B cell (primary cell): ENCODE data around the gene CDS2. TPM values are rescaled to one million over a fixed set of nuclear protein-coding genes. Genes with fewer than 3 reads are reported as not detected.

Source experiments
- ATAC-seq: fragments of 200-7000 bp; cut with Tn5 transposase; one replicate; pipeline ENCODE4 v1.10.0; 2021; ENCODE audit warnings: low read depth, mild to moderate bottlenecking, moderate number of reproducible peaks, moderate library complexity
- CTCF ChIA-PET: fragments of 350-600 bp; sonication (Branson Sonifier 250); formaldehyde crosslinking; loops from one replicate; lab custom pipeline; 2021; ENCODE audit warnings: antibody characterized with exemption, inconsistent platforms; lab: Charles Lee
- POLR2A ChIA-PET: fragments of 350-600 bp; sonication (Branson Sonifier 250); formaldehyde crosslinking; loops from one replicate; lab custom pipeline; 2021; ENCODE audit warnings: antibody characterized with exemption; lab: Charles Lee
- DNase-seq: peaks from one replicate; pipeline ENCODE4 v3.0.0; 2013
- H2AFZ ChIP-seq: 2 replicates; pipeline ENCODE4 v1.6.1; 2012; ENCODE audit warnings: mild to moderate bottlenecking, low read depth, low read length; ENCODE audit not compliant: insufficient read depth, poor library complexity, severe bottlenecking
- H3K27ac ChIP-seq, 2 donors: 1 replicate in 1 of 2; 2 replicates in 1 of 2; pipeline ENCODE4 v1.5.1; 2012 to 2013; ENCODE audit warnings: low read length in 2 of 2, mild to moderate bottlenecking in 2 of 2, moderate library complexity in 1 of 2
- H3K27me3 ChIP-seq, 4 experiments: fragments of 200-600 bp in 1 of 4; sonication (generic) in 1 of 4; replicated peaks in 1 of 4; 1 replicate in 2 of 4; 2 replicates in 2 of 4; pipeline versions ENCODE4 v1.6.1 to v1.7.0; 2013 to 2016; ENCODE audit warnings: low read length in 3 of 4, mild to moderate bottlenecking in 2 of 4, mixed read lengths in 1 of 4, moderate library complexity in 1 of 4; ENCODE audit not compliant: insufficient read depth in 4 of 4, control insufficient read depth in 3 of 4; ENCODE audit errors: control extremely low read depth in 1 of 4
- H3K36me3 ChIP-seq, 2 experiments: replicated peaks in 1 of 2; 1 replicate in 1 of 2; 2 replicates in 1 of 2; pipeline versions ENCODE4 v1.6.1 to v1.7.1; 2013; ENCODE audit warnings: low read length in 1 of 2; ENCODE audit not compliant: insufficient read depth in 2 of 2, control insufficient read depth in 1 of 2; ENCODE audit errors: control extremely low read depth in 1 of 2, extremely low read depth in 1 of 2
- H3K4me1 ChIP-seq, 2 donors: fragments of 200-600 bp in 1 of 2; sonication (generic) in 1 of 2; 1 replicate in 1 of 2; 2 replicates in 1 of 2; pipeline versions ENCODE4 v1.5.1 to v1.6.1; 2013 to 2017; ENCODE audit warnings: low read length in 2 of 2; ENCODE audit not compliant: control insufficient read depth in 2 of 2, insufficient read depth in 2 of 2
- H3K4me2 ChIP-seq: replicated peaks from 2 replicates; pipeline ENCODE3; 2012; ENCODE audit warnings: mild to moderate bottlenecking, low read depth, low read length; ENCODE audit not compliant: poor library complexity, severe bottlenecking
- H3K4me3 ChIP-seq, 5 experiments: fragments of 200-600 bp in 1 of 5; sonication (generic) in 1 of 5; 1 replicate in 3 of 5; 2 replicates in 2 of 5; pipeline versions ENCODE4 v1.5.1 to v1.7.0; 2011 to 2016; ENCODE audit warnings: low read length in 4 of 5, mild to moderate bottlenecking in 4 of 5, low read depth in 2 of 5, control low read depth in 1 of 5, moderate library complexity in 1 of 5; ENCODE audit not compliant: insufficient read depth in 1 of 5; ENCODE audit errors: control extremely low read depth in 1 of 5, extremely low read depth in 1 of 5
- H3K79me2 ChIP-seq: fragments of 200-600 bp; sonication (generic); one replicate; pipeline ENCODE4 v1.6.0; 2016; ENCODE audit warnings: low read length; ENCODE audit not compliant: control insufficient read depth, insufficient read depth
- H3K9ac ChIP-seq: fragments of 200-600 bp; sonication (generic); 2 replicates; pipeline ENCODE4 v1.6.1; 2017; ENCODE audit warnings: mild to moderate bottlenecking, low read length, moderate library complexity
- H3K9me3 ChIP-seq, 3 donors: one replicate each; pipeline versions ENCODE4 v1.6.1 to v1.7.1; 2013; ENCODE audit warnings: low read length in 2 of 3; ENCODE audit not compliant: control insufficient read depth in 2 of 3, insufficient read depth in 1 of 3; ENCODE audit errors: control extremely low read depth in 1 of 3
- H4K20me1 ChIP-seq: 2 replicates; pipeline ENCODE4 v1.6.0; 2012; ENCODE audit warnings: mild to moderate bottlenecking, low read length; ENCODE audit not compliant: insufficient read depth, control insufficient read depth, poor library complexity, severe bottlenecking
- H3K27ac Mint-ChIP-seq: one replicate; pipeline ENCODE4 v1.8.0; 2021; ENCODE audit warnings: mixed read lengths
- H3K27me3 Mint-ChIP-seq: one replicate; pipeline ENCODE4 v1.8.0; 2021; ENCODE audit warnings: mixed read lengths
- H3K4me1 Mint-ChIP-seq: one replicate; pipeline ENCODE4 v1.8.0; 2021; ENCODE audit warnings: mixed read lengths
- H3K4me3 Mint-ChIP-seq: one replicate; pipeline ENCODE4 v1.8.0; 2021; ENCODE audit warnings: mixed read lengths
- H3K9me3 Mint-ChIP-seq: one replicate; pipeline ENCODE4 v1.8.0; 2022; ENCODE audit warnings: mixed read lengths; ENCODE audit not compliant: insufficient read depth
- CTCF ChIP-seq: fragments of 200-600 bp; IDR thresholded peaks from one replicate; pipeline ENCODE4 v1.8.0; 2022; ENCODE audit warnings: antibody characterized with exemption, mild to moderate bottlenecking
- EZH2 ChIP-seq: IDR thresholded peaks from 2 replicates; pipeline ENCODE4 v1.6.1; 2012; ENCODE audit warnings: borderline replicate concordance, low read depth, mild to moderate bottlenecking, moderate library complexity, low read length; ENCODE audit not compliant: insufficient read depth, poor library complexity, severe bottlenecking
- WGBS: methylation state at CpG from one replicate; pipeline ENCODE4 v1.1.5; 2013; ENCODE audit warnings: missing lambda C conversion rate; ENCODE audit not compliant: insufficient coverage; 5-methylcytosine and 5-hydroxymethylcytosine counted together
- intact Hi-C: fragments of 100-400 bp; cut with micrococcal nuclease; formaldehyde crosslinking; loops from one replicate; pipeline ENCODE4 v1.10.0; 2022
- polyA plus RNA-seq: library from polyadenylated mRNA; depleted of rRNA; stranded (reverse); fragments of >200 nt; gene quantifications from 2 replicates; pipeline ENCODE4 v1.2.3, GENCODE V29; 2012
- total RNA-seq, 2 donors: library from RNA; stranded (reverse); fragments of 120-200 nt in 1 of 2; gene quantifications; 1 replicate in 1 of 2; 2 replicates in 1 of 2; pipeline versions ENCODE4 v1.2.3 to v1.2.4, GENCODE V29; 2013 to 2022

CDS2 gene
- total and polyA plus RNA-seq, 2 donors (not counting 1 experiment from before 2014, with no cell fraction given) = 17.3 to 48.6 TPM

- H3K9me3 Mint-ChIP-seq = no peaks in the 10 kb centered on the region
- H3K36me3 ChIP-seq = peaks cover 0 to 73% of the 10 kb centered on the region in 2 experiments
Measured at GRCh38 chr20:5178046-5178445, 51.2 kb downstream of the CDS2 start.

GRCh38 chr20:5180421-5180820, 53.6 kb downstream of the CDS2 start:
- Histone ChIP-seq H3K4me3 (no peak overlapping the region), H3K4me2 (no peak overlapping the region), H3K9ac (no peak overlapping the region), H3K4me1 (no peaks in the 10 kb centered on the region), H3K79me2 (no peaks in the 10 kb centered on the region), H3K27me3 (no peaks in the 10 kb centered on the region), H3K9me3 (no peaks in the 10 kb centered on the region), H4K20me1 (no peaks in the 10 kb centered on the region), H3K36me3 (peaks cover 7 to 75% of the 10 kb centered on the region in 2 experiments), H3K27ac (no peak overlapping the region), H2AFZ (no peak overlapping the region)
- DNase-seq (no peak), ATAC-seq (no peak)
- no peak overlapping the region for H3K4me3 Mint-ChIP-seq
- 100% methylated on average over 1 of the region's 1 CpG for WGBS
- CTCF ChIA-PET = interaction anchor here (1.2 to 3.2 kb wide), 3 partner anchors 11 to 54 kb away, joined by 4 to 14 read pairs (median 5); partner anchors contain the start of gene CDS2
- no peaks in the 10 kb centered on the region for H3K27me3 Mint-ChIP-seq
- H3K27ac Mint-ChIP-seq = no peak overlapping the region
- no peak for TF ChIP-seq EZH2
- H3K9me3 Mint-ChIP-seq = no peaks in the 10 kb centered on the region
- intact Hi-C loops = no loop called here
- H3K4me1 Mint-ChIP-seq = peaks cover 9% of the 10 kb centered on the region
- POLR2A ChIA-PET = no interaction called here

More at GRCh38 chr20:5178046-5178445, 51.2 kb downstream of the CDS2 start:
- H4K20me1 ChIP-seq = peaks cover 12% of the 10 kb centered on the region
- no peak overlapping the region for H3K9ac ChIP-seq
- 100% methylated on average over 1 of the region's 3 CpGs for WGBS
- ATAC-seq (no peak), DNase-seq (no peak)
- no peaks in the 10 kb centered on the region for H3K9me3 ChIP-seq
- no peaks in the 10 kb centered on the region for H3K27me3 ChIP-seq
- H3K27ac Mint-ChIP-seq = no peak overlapping the region
- H3K27ac ChIP-seq = no peak overlapping the region
- ChIA-PET POLR2A (interaction anchor here (0.6 kb wide), 1 partner anchor 357 kb away, joined by 3 read pairs; no protein-coding TSS in a partner anchor), CTCF (interaction anchor here (2.0 kb wide), 1 partner anchor 14 kb away, joined by 7 read pairs; no protein-coding TSS in a partner anchor)
- no peak overlapping the region for H3K4me2 ChIP-seq
- TF ChIP-seq EZH2 (no peak), CTCF (no peak)
- no peaks in the 10 kb centered on the region for H3K27me3 Mint-ChIP-seq
- H3K4me3 Mint-ChIP-seq = no peak overlapping the region
- no peak overlapping the region for H3K4me3 ChIP-seq
- no peak overlapping the region for H2AFZ ChIP-seq
- peaks cover 9% of the 10 kb centered on the region for H3K79me2 ChIP-seq
- peaks cover 3 to 5% of the 10 kb centered on the region in 2 donors for H3K4me1 ChIP-seq
- H3K4me1 Mint-ChIP-seq = peaks cover 10% of the 10 kb centered on the region
- intact Hi-C loops = no loop called here
